Measurements from ENCODE around the gene PSPC1.

DNA sequence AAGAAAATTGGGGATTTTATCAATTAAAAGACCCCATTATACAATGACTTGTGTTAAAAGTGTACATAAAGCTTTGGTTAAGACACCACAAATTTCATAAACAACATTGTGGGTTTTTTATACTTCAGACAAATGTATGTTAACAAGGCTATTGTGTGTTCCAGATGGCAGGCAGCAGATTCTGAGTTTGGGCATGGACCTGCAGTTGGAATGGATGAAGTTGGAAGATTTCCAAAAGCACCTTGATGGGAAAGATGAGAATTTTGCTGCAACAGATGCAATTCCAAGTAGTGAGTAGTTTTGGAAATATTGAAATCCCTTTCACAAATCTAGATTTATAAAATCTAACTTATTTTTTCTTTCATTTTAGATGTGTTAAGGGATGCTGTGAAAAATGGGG, 123.9 kb downstream of the PSPC1 start:
- TF ChIP-seq, protein P1, sequence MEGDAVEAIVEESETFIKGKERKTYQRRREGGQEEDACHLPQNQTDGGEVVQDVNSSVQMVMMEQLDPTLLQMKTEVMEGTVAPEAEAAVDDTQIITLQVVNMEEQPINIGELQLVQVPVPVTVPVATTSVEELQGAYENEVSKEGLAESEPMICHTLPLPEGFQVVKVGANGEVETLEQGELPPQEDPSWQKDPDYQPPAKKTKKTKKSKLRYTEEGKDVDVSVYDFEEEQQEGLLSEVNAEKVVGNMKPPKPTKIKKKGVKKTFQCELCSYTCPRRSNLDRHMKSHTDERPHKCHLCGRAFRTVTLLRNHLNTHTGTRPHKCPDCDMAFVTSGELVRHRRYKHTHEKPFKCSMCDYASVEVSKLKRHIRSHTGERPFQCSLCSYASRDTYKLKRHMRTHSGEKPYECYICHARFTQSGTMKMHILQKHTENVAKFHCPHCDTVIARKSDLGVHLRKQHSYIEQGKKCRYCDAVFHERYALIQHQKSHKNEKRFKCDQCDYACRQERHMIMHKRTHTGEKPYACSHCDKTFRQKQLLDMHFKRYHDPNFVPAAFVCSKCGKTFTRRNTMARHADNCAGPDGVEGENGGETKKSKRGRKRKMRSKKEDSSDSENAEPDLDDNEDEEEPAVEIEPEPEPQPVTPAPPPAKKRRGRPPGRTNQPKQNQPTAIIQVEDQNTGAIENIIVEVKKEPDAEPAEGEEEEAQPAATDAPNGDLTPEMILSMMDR (conservative IDR thresholded peaks at IDR 0.05): no peak
- no peak for TF ChIP-seq ZFX (IDR thresholded peaks at IDR 0.05)
